BJ (cell line): ENCODE measurements around the gene ZNF566. TPM values are rescaled to one million over a fixed set of nuclear protein-coding genes. Genes with fewer than 3 reads are reported as not detected.

ENCODE experiments used
- CTCF ChIA-PET: fragments of 350-600 bp; formaldehyde crosslinking; extraction: SDS; loops from one replicate; lab custom pipeline; 2021; ENCODE audit warnings: antibody characterized with exemption, inconsistent platforms; lab: Yijun Ruan, JAX
- POLR2A ChIA-PET: fragments of 300-600 bp; sonication (Branson Sonifier 250); formaldehyde crosslinking; extraction: SDS; loops from one replicate; lab custom pipeline; 2021; ENCODE audit warnings: antibody characterized with exemption; lab: Charles Lee
- DNase-seq: peaks from one replicate; pipeline ENCODE4 v3.0.0-alpha.2; 2011; ENCODE audit warnings: low read depth
- H3K27me3 ChIP-seq: 2 replicates; pipeline ENCODE4 v1.6.0; 2011; ENCODE audit warnings: low read length; ENCODE audit not compliant: control insufficient read depth, insufficient read depth
- H3K36me3 ChIP-seq: 2 replicates; pipeline ENCODE4 v1.5.1; 2011; ENCODE audit warnings: low read length; ENCODE audit not compliant: control insufficient read depth, insufficient read depth
- H3K4me3 ChIP-seq: 2 replicates; pipeline ENCODE4 v1.5.1; 2011; ENCODE audit warnings: low read depth, mild to moderate bottlenecking, control low read depth, low read length
- CTCF ChIP-seq: IDR thresholded peaks from 2 replicates; pipeline ENCODE4 v1.5.1; 2011; ENCODE audit warnings: low read depth, mild to moderate bottlenecking, control low read depth, inconsistent platforms, low read length, moderate library complexity; ENCODE audit not compliant: insufficient read depth
- polyA plus RNA-seq: library from polyadenylated mRNA; depleted of rRNA; stranded (reverse); fragments of >200 nt; gene quantifications from 2 replicates; pipeline ENCODE4 v1.2.3, GENCODE V29; 2011

ZNF566 gene
- polyA plus RNA-seq, 1 experiment: 3.6 TPM

- POLR2A ChIA-PET: interaction anchor here (0.6 kb wide), 1 partner anchor 742 kb away, joined by 3 read pairs; no protein-coding TSS in a partner anchor
- CTCF ChIA-PET: interaction anchor here (1.0 to 1.8 kb wide), 2 partner anchors 10 kb away, joined by 3 to 6 read pairs; no protein-coding TSS in a partner anchor
- TF ChIP-seq CTCF: no peak
- no peaks in the 10 kb centered on the region for H3K27me3 ChIP-seq
- peak overlapping the region; percentile 51 for H3K4me3 ChIP-seq
- DNase-seq: no peak
- no peaks in the 10 kb centered on the region for H3K36me3 ChIP-seq
Observed at GRCh38 chr19:36488846-36489117, 579 bp downstream of the ZNF566 start.

DNA sequence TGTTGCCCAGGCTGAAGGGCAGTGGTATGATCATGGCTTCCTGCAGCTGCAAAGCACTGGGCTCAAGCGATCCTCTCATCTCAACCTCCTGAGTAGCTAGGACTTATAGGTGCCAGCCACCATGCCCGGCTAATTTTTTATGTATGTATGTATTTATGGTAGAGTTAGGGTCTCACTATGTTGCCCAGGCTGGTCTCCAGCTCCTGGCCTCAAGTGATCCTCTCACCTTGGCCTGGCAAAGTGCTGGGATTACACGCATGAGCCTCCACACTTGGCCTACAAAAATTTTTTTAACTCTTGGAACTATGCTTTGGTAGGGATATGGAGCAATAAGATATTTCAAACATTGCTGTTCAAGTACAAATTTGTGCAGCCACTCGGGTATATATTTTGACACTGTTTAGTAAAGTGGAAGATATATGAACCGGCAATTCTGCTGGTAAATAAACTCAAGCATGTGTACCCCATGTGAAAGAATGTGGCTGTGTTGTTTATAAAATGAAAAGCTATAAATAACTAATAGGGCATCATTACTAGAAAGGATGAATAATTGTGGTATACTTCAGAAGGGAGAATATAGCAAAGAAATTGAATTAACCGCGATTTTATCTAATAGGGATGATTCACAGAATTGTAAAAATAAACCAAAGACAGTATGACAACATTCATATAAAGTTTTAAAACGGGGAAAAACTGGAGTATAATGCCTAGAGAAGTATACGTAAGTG is 1.1 kb downstream of the ZNF566 start:
- no peak for DNase-seq
- H3K36me3 ChIP-seq: no peaks in the 10 kb centered on the region
- no peak for TF ChIP-seq CTCF
- POLR2A ChIA-PET: interaction anchor here (0.6 kb wide), 1 partner anchor 743 kb away, joined by 3 read pairs; no protein-coding TSS in a partner anchor
- peak overlapping the region; percentile 51 for H3K4me3 ChIP-seq
- CTCF ChIA-PET: interaction anchor here (1.8 kb wide), 1 partner anchor 9 kb away, joined by 6 read pairs; no protein-coding TSS in a partner anchor
- H3K27me3 ChIP-seq: no peaks in the 10 kb centered on the region

GRCh38 chr19:36483653-36484052 is 5.7 kb downstream of the ZNF566 start:
- CTCF ChIA-PET: no interaction called here
- POLR2A ChIA-PET: no interaction called here
- no peaks in the 10 kb centered on the region for H3K36me3 ChIP-seq

DNA sequence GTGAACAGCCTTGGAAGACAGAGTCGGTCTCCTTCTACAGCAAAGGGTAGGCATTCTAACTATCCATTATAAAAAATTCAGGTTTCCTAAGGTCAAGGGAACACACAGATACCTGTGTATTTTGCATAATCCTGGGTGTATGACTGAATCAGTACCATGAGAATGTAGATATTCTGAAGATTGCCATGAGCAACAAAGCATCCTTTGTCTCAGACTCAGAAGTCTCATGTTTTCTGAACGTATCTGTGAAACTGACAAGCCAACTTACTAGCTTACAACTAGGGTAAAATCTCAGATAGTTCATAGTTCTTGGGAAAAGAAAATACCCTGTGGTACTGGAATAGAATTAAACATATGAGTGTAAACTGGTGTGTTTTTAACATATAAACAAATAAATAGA is 6.5 kb downstream of the ZNF566 start:
- Histone ChIP-seq H3K4me3 (no peak overlapping the region), H3K36me3 (no peaks in the 10 kb centered on the region), H3K27me3 (no peaks in the 10 kb centered on the region)
- POLR2A ChIA-PET: no interaction called here
- DNase-seq: no peak
- no peak for TF ChIP-seq CTCF
- CTCF ChIA-PET: interaction anchor here (0.7 to 1.0 kb wide), 2 partner anchors 10 to 59 kb away, joined by 3 read pairs; no protein-coding TSS in a partner anchor

More at GRCh38 chr19:36483653-36484052, 5.7 kb downstream of the ZNF566 start:
- DNase-seq: no peak
- no peak overlapping the region for H3K4me3 ChIP-seq
- TF ChIP-seq CTCF: no peak
- no peaks in the 10 kb centered on the region for H3K27me3 ChIP-seq

DNA sequence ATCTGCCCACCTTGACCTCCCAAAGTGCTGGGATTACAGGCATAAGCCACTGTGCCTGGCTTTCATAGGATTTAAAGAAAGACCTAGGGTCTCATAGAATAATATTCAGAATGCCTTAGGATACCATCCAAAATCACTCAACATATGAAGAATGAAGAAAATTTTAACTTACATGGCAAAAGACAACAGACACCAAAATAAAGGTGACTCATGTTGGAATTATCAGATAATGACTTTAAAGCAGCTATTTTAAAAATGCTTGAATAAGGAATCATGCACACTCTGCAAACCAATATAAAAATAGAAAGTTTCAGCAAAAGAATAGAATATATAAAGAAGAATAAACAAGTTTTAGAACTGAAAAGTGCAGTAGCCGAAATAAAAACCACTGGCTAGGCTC is 29.3 kb downstream of the ZNF566 start:
- no peak overlapping the region for H3K4me3 ChIP-seq
- ChIA-PET POLR2A (no interaction called here), CTCF (no interaction called here)
- no peaks in the 10 kb centered on the region for H3K36me3 ChIP-seq
- peak; percentile 1 for DNase-seq
- TF ChIP-seq CTCF: no peak
- H3K27me3 ChIP-seq: no peaks in the 10 kb centered on the region
